HG03575 (cell line): ENCODE measurements around the gene MYBPC3.

Experiments
- ATAC-seq: cut with Tn5 transposase; IDR thresholded peaks from one replicate; pipeline ENCODE4 v1.9.1; 2021; ENCODE audit not compliant: unreplicated experiment, insufficient number of reproducible peaks, low FRiP score; ENCODE audit errors: extremely low read depth

Gene MYBPC3

GRCh38 chr11:47352556-47352955, at the start of gene MYBPC3:
MYBPC3 (minus strand) TSS chr11:47352702; CDS start chr11:47352647, 55 bp downstream.
- ATAC-seq = no peak

- ATAC-seq = peak; percentile 71
These were observed 48.3 kb upstream of the MYBPC3 start for GRCh38 chr11:47400768-47401279.

- ATAC-seq = peak; percentile 22
These were observed 47.6 kb upstream of the MYBPC3 start for GRCh38 chr11:47399860-47400767.

GRCh38 chr11:47398551-47398950, 46.0 kb upstream of the MYBPC3 start:
- ATAC-seq = no peak

GRCh38 chr11:47398011-47398410, 45.5 kb upstream of the MYBPC3 start:
- ATAC-seq = no peak

GRCh38 chr11:47396049-47396320, 43.5 kb upstream of the MYBPC3 start:
- no peak for ATAC-seq

- no peak for ATAC-seq
These were observed 42.9 kb upstream of the MYBPC3 start for GRCh38 chr11:47395223-47396048.

- no peak for ATAC-seq
These were observed 42.1 kb upstream of the MYBPC3 start for GRCh38 chr11:47394322-47395222.

GRCh38 chr11:47394050-47394321, 41.5 kb upstream of the MYBPC3 start:
- no peak for ATAC-seq

GRCh38 chr11:47393163-47394049, 40.9 kb upstream of the MYBPC3 start:
- ATAC-seq = no peak

GRCh38 chr11:47392546-47393162, 40.2 kb upstream of the MYBPC3 start:
- ATAC-seq = no peak

GRCh38 chr11:47391711-47392432, 39.4 kb upstream of the MYBPC3 start:
- no peak for ATAC-seq

- no peak for ATAC-seq
These were observed 38.6 kb upstream of the MYBPC3 start for GRCh38 chr11:47391077-47391583.

- ATAC-seq = no peak
These were observed 37.9 kb upstream of the MYBPC3 start for GRCh38 chr11:47390422-47390760.

GRCh38 chr11:47389577-47390421, 37.3 kb upstream of the MYBPC3 start:
- ATAC-seq = no peak
